OCI-LY1 (cell line): ENCODE data around the gene MRPL38.
"Not testable (repeated sequence)": the region's sequence is repeated elsewhere in the genome, so short reads cannot be mapped to it uniquely, and the experiment has no call there.

ENCODE experiments used
- H2AFZ ChIP-seq: fragments of 200-600 bp; sonication (generic), shearing (Covaris generic); 2 replicates; pipeline ENCODE4 v1.6.0; 2014; ENCODE audit warnings: antibody characterized with exemption, mild to moderate bottlenecking, low read length
- H3F3A ChIP-seq: fragments of 200-600 bp; sonication (generic), shearing (Covaris generic); 2 replicates; pipeline ENCODE4 v1.6.0; 2014; ENCODE audit warnings: mild to moderate bottlenecking, antibody characterized with exemption, low read length, moderate library complexity; ENCODE audit not compliant: insufficient read depth
- H3K27ac ChIP-seq: fragments of 200-600 bp; sonication (generic); 2 replicates; pipeline ENCODE4 v1.5.1; 2014; ENCODE audit warnings: low read length, mixed run types, mild to moderate bottlenecking, low read depth; ENCODE audit not compliant: poor library complexity, severe bottlenecking
- H3K27me3 ChIP-seq: fragments of 200-600 bp; sonication (generic); 2 replicates; pipeline ENCODE4 v1.6.0; 2014; ENCODE audit warnings: antibody characterized with exemption, mild to moderate bottlenecking, low read length, moderate library complexity; ENCODE audit not compliant: insufficient read depth
- H3K36me3 ChIP-seq: fragments of 200-600 bp; sonication (generic); 2 replicates; pipeline ENCODE4 v1.6.1; 2014; ENCODE audit warnings: mild to moderate bottlenecking, antibody characterized with exemption, low read length, moderate library complexity, mixed read lengths; ENCODE audit not compliant: insufficient read depth
- H3K4me1 ChIP-seq: fragments of 200-600 bp; sonication (generic); 2 replicates; pipeline ENCODE4 v1.5.1; 2014; ENCODE audit warnings: mild to moderate bottlenecking, low read length, moderate library complexity; ENCODE audit not compliant: insufficient read depth, severe bottlenecking
- H3K4me2 ChIP-seq: fragments of 200-600 bp; sonication (generic), shearing (Covaris generic); 2 replicates; pipeline ENCODE4 v1.6.1; 2014; ENCODE audit warnings: low read length
- H3K4me3 ChIP-seq: fragments of 200-600 bp; sonication (generic); 2 replicates; pipeline ENCODE4 v1.5.1; 2014; ENCODE audit warnings: low read length, low read depth, mild to moderate bottlenecking, mixed read lengths; ENCODE audit not compliant: poor library complexity, severe bottlenecking
- H3K79me2 ChIP-seq: fragments of 200-600 bp; shearing (Covaris generic); 2 replicates; pipeline ENCODE4 v1.6.1; 2016; ENCODE audit warnings: mixed run types, low read length, mixed read lengths; ENCODE audit not compliant: insufficient read depth
- H3K9ac ChIP-seq: fragments of 200-600 bp; sonication (generic), shearing (Covaris generic); 2 replicates; pipeline ENCODE4 v1.6.1; 2014; ENCODE audit warnings: mild to moderate bottlenecking, low read length, mixed read lengths
- H3K9me2 ChIP-seq: fragments of 200-600 bp; sonication (generic), shearing (Covaris generic); 2 replicates; pipeline ENCODE4 v1.6.1; 2014; ENCODE audit warnings: low read depth, mild to moderate bottlenecking, low read length, mixed read lengths
- H3K9me3 ChIP-seq: fragments of 200-600 bp; shearing (Covaris generic); 2 replicates; pipeline ENCODE4 v1.6.1; 2014; ENCODE audit warnings: low read length, mixed read lengths
- H4K20me1 ChIP-seq: fragments of 200-600 bp; sonication (generic), shearing (Covaris generic); 2 replicates; pipeline ENCODE4 v1.6.0; 2016; ENCODE audit warnings: mild to moderate bottlenecking, low read length; ENCODE audit not compliant: insufficient read depth
- CTCF ChIP-seq: fragments of 200-600 bp; sonication (generic), shearing (Covaris generic); IDR thresholded peaks from 2 replicates; pipeline ENCODE4 v1.5.1; 2017; ENCODE audit warnings: mild to moderate bottlenecking, antibody characterized with exemption, low read length, moderate library complexity, mixed read lengths
- EZH2 ChIP-seq: fragments of 200-600 bp; sonication (generic), shearing (Covaris generic); IDR thresholded peaks from 2 replicates; pipeline ENCODE4 v1.8.0; 2017; ENCODE audit warnings: borderline replicate concordance, mixed run types, mild to moderate bottlenecking, antibody characterized with exemption, low read length, moderate library complexity, mixed read lengths

MRPL38 gene

GRCh38 chr17:75853433-75853832 lies 51.3 kb downstream of the MRPL38 start:
- H3K4me3 ChIP-seq: no peak overlapping the region
- H3K27me3 ChIP-seq: no peaks in the 10 kb centered on the region
- H3F3A ChIP-seq: no peaks in the 10 kb centered on the region
- peaks cover 27% of the 10 kb centered on the region; the same call in 1 of the 2 replicates for H3K36me3 ChIP-seq
- no peak overlapping the region for H3K4me2 ChIP-seq
- H3K9ac ChIP-seq: no peak overlapping the region
- H4K20me1 ChIP-seq: no peaks in the 10 kb centered on the region
- TF ChIP-seq CTCF (no peak), EZH2 (no peak)
- no peaks in the 10 kb centered on the region for H3K79me2 ChIP-seq
- no peaks in the 10 kb centered on the region for H3K9me3 ChIP-seq
- no peaks in the 10 kb centered on the region for H3K9me2 ChIP-seq
- no peak overlapping the region for H2AFZ ChIP-seq
- no peak overlapping the region for H3K27ac ChIP-seq
- peaks cover 26% of the 10 kb centered on the region for H3K4me1 ChIP-seq

DNA sequence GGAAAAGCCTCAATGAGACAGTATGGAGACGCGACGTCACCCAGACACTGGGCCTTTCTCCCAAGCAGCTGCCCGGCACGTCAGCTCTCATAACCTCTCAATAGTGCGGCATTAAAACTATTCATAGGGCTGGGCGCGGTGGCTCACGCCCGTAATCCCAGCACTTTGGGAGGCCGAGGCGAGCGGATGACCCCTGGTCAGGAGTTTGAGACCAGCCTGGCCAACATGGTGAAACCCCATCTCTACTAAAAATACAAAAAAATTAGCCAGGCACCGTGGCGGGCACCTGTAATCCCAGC lies 53.0 kb downstream of the MRPL38 start:
- H3K9me3 ChIP-seq, H3K27ac ChIP-seq, H3F3A ChIP-seq, H3K4me2 ChIP-seq, H3K27me3 ChIP-seq, H3K9ac ChIP-seq, H2AFZ ChIP-seq, H4K20me1 ChIP-seq, H3K4me3 ChIP-seq, H3K79me2 ChIP-seq, H3K9me2 ChIP-seq: not testable (repeated sequence)
- peaks cover 43% of the 10 kb centered on the region; the same call in 1 of the 2 replicates for H3K36me3 ChIP-seq
- H3K4me1 ChIP-seq: peaks cover 15% of the 10 kb centered on the region

- H3K27ac ChIP-seq: no peak overlapping the region
- no peaks in the 10 kb centered on the region for H3F3A ChIP-seq
- H3K4me1 ChIP-seq: peaks cover 10% of the 10 kb centered on the region
- H3K27me3 ChIP-seq: no peaks in the 10 kb centered on the region
- no peaks in the 10 kb centered on the region for H3K79me2 ChIP-seq
- no peaks in the 10 kb centered on the region for H3K9me3 ChIP-seq
- H3K9ac ChIP-seq: no peak overlapping the region
- H2AFZ ChIP-seq: no peak overlapping the region
- H3K36me3 ChIP-seq: peaks cover 48% of the 10 kb centered on the region; the same call in 1 of the 2 replicates
- H3K4me3 ChIP-seq: no peak overlapping the region
- no peak for TF ChIP-seq EZH2
- no peak for TF ChIP-seq CTCF
- H4K20me1 ChIP-seq: no peaks in the 10 kb centered on the region
- no peaks in the 10 kb centered on the region for H3K9me2 ChIP-seq
- H3K4me2 ChIP-seq: no peak overlapping the region
These were observed 53.6 kb downstream of the MRPL38 start for GRCh38 chr17:75850928-75851692.

- Histone ChIP-seq H3K4me1 (peaks cover 15% of the 10 kb centered on the region), H4K20me1 (no peaks in the 10 kb centered on the region), H3K4me2 (no peak overlapping the region), H3K4me3 (no peak overlapping the region), H3K79me2 (no peaks in the 10 kb centered on the region), H3K27me3 (no peaks in the 10 kb centered on the region), H3K27ac (no peak overlapping the region), H3F3A (no peaks in the 10 kb centered on the region), H3K9me2 (no peaks in the 10 kb centered on the region), H3K9ac (no peak overlapping the region), H3K36me3 (peaks cover 53% of the 10 kb centered on the region; the same call in 1 of the 2 replicates), H3K9me3 (no peaks in the 10 kb centered on the region), H2AFZ (no peak overlapping the region)
- TF ChIP-seq EZH2 (no peak), CTCF (no peak)
These were observed 55.0 kb downstream of the MRPL38 start for GRCh38 chr17:75849724-75850123.
